COLO829 (cell line): ENCODE data around the gene IGHMBP2.

ENCODE experiments used
- DNase-seq: peaks from one replicate; pipeline ENCODE4 v3.0.0; 2012; ENCODE audit warnings: low spot score

IGHMBP2 gene

GRCh38 chr11:68987211-68987610 is 83.5 kb downstream of the IGHMBP2 start:
- no peak for DNase-seq

DNA sequence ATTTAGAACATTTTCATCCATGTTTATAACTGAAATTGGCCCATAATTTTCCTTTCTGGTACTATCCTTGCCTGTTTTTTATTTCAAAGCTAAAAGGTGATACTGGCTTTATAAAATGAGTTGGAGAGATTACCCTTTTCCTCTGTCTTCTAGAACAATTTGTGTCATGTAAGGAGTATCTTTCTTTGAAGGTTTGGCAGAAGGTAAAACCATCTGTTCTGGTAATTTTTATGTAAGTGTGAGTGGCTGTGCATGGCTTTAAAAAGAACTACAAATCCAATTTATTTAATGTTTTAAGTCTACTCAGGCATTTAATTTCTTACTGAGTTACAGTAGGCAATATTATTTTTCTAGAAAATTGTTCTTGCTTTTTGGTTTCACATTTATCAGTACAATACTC is 84.8 kb downstream of the IGHMBP2 start:
- no peak for DNase-seq
